HG02970 (cell line): ENCODE results near the gene MAP4K3.

Experiments
- ATAC-seq: cut with Tn5 transposase; IDR thresholded peaks from one replicate; pipeline ENCODE4 v1.9.1; 2021; ENCODE audit warnings: mild to moderate bottlenecking, moderate library complexity, moderate number of reproducible peaks; ENCODE audit not compliant: unreplicated experiment, low FRiP score

MAP4K3 gene

GRCh38 chr2:39447266-39448168 is 10.4 kb upstream of the MAP4K3 start:
- no peak for ATAC-seq

DNA sequence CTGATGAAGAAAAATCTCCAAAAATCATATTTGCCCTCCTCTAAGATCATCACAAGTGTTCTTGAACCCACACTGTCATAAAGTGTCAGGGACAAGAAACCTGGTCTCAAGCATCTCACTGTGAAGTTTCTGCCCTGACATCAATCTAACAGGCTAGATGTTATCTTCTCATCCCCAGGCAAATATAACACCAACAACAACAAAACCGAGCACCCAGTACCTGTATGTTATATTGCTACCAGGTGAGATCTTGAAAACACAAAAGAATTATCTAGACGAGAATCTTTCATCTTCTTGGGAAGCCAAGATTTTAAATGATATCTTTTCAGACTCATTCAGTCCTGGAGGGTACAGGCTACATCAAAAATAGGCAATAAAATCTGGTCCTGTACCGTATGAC is 8.8 kb upstream of the MAP4K3 start:
- no peak for ATAC-seq

DNA sequence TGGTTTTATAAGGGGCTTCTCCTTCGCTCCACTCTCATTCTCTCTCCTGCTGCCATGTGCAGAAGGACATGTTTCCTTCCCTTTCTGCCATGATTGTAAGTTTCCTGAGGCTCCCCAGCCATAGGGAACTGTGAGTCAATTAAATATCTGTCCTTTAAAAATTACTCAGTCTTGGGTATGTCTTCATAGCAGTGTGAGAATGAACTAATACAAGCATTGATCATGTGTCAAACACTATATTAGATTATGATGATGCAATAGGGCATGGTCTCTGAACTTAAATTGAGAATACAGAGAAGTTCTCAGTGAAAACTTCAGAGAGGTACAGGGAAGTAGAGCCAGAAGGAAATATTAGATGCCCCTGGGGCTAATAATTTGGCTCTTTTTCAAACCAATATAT is 5.9 kb upstream of the MAP4K3 start:
- no peak for ATAC-seq

- no peak for ATAC-seq
These were observed 624 bp upstream of the MAP4K3 start for GRCh38 chr2:39437522-39438296.

DNA sequence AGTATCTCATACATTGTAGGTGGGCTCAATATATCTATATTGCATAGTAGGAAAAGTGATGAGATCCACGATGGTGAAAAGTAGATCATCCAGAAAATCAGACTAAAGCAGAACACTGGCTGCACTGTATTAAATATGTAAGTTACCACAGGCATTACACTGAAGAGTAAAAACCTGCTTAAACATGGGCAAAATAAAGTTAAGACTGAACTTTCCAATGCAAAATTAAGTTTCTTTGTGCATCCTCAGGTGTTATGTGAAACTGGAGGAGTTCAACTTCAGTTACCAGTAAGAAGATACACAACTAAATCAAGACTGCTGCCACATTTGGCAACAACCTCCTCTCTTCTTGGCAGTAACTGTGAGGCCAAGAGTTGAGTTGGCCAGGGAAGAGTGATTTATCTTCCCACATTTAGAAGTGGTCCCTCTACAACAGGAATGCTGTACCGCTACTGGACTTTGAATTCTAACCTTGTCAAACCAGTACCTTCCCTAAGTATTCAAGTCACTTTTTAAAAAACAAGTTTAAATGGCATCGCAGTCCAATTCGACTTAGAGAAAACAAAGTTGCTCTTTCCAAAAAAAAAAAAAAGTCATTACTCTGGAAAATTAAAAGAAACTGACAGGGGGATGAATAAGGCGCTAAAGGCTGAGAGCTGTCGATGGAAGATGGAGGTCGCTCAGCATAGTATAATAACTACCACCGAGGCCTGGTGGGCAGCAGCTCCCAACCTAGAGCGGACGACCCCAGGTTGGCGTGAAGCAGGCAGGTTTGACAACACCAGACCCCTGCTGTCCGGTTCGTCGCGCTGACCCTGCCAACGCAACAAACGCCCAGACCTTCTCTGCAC is 1.1 kb downstream of the MAP4K3 start:
- no peak for ATAC-seq

DNA sequence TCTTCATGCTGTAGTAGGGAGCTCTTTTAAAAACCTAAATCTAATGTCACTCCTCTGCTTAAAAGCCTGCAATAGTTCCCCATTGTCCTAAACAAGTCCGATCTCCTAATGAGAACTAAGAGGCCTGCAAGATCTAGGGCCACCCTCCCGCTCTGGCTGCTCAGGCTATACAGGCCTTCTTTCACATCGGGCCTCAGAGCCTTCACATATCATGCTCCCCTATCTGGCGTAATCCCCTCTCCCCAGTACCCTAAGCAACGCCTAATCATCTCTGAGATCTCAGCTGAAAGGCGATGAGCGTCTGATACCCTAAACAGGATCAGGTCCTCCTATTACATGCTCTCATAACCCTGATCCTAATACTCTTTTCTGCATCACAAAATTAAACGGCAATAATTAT is 1.9 kb downstream of the MAP4K3 start:
- no peak for ATAC-seq

GRCh38 chr2:39434233-39434897 is 2.7 kb downstream of the MAP4K3 start:
- no peak for ATAC-seq

DNA sequence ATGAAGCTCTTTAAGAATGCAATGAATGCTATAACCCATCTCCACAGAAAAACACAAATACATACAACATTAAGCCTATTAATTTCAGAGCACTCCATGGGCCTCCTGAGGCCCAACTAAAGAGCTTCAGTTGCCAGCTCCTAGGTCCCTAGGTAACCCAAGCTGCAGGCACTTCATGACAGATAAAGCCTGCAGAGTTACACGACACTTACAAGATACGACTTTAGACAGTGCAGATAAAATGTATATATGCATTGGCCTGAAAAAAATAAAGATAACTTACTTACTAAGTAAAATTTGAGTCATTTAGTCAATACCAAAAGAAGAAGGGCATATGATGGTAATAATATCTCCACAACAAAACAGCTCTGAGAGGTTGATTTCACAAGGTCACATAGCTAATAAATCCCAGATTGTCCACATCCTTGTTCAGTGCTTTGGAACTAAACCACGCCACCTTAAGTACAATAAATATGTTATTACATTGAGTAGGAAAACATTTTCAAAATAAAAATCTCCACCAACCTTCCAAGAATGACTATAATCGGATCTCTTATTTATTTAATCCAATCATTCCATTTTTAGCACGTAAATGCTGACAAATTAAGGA is 3.4 kb downstream of the MAP4K3 start:
- no peak for ATAC-seq

GRCh38 chr2:39432701-39433100 is 4.4 kb downstream of the MAP4K3 start:
- ATAC-seq = no peak

DNA sequence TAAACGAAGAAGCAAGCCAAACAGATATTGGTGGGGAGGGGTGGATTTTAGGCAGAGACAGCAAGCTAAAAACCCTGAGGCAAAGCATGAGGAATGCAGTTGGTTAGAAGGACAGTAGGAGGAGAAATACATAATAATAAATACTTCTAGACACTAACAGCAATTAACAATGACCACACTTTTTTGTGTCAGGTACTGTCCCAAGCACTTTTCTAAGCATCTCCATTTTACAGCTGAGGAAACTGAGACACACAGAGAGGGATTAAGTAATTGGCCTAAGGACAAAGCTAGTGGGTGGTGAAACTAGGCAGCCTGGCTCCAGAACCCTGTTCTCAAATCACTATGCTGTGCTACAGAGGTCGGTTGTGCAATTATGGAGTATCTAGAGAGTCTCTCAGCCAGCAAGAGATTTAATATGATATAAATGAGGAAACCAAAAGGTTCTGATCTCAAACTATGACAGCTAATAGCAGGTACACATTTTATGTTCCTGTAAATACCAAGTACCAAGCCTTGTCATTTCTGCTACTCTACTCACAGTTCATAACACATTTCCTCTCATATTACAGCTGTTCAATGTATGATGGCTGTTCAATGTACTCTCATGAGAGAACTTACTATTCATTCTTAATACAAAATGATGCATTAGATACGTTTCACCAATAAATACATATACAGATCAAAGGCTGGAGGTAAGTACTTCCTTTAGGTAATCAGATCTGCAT is 5.3 kb downstream of the MAP4K3 start:
- ATAC-seq = no peak

DNA sequence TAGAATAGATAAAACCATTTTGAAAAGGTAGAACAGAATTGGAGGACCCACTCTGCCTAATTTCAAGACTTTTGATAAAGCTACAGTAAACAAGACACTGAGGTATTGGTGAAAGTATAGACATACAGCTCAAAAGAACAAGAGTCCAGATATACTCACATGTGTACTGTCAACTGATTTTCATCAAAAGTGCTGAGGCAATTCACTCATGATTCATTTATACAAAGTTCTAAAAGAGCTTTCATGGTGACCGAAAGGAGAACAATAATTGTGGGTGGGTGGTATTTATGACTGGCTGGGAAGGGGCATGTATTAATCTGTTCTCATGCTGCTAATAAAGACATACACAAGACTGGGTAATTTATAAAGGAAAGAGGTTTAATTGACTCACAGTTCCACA is 7.3 kb downstream of the MAP4K3 start:
- no peak for ATAC-seq

GRCh38 chr2:39424951-39425350 is 12.1 kb downstream of the MAP4K3 start:
- ATAC-seq = no peak

- ATAC-seq = no peak
These were observed 14.4 kb downstream of the MAP4K3 start for GRCh38 chr2:39422700-39423099.

GRCh38 chr2:39421354-39421753 is 15.7 kb downstream of the MAP4K3 start:
- no peak for ATAC-seq

DNA sequence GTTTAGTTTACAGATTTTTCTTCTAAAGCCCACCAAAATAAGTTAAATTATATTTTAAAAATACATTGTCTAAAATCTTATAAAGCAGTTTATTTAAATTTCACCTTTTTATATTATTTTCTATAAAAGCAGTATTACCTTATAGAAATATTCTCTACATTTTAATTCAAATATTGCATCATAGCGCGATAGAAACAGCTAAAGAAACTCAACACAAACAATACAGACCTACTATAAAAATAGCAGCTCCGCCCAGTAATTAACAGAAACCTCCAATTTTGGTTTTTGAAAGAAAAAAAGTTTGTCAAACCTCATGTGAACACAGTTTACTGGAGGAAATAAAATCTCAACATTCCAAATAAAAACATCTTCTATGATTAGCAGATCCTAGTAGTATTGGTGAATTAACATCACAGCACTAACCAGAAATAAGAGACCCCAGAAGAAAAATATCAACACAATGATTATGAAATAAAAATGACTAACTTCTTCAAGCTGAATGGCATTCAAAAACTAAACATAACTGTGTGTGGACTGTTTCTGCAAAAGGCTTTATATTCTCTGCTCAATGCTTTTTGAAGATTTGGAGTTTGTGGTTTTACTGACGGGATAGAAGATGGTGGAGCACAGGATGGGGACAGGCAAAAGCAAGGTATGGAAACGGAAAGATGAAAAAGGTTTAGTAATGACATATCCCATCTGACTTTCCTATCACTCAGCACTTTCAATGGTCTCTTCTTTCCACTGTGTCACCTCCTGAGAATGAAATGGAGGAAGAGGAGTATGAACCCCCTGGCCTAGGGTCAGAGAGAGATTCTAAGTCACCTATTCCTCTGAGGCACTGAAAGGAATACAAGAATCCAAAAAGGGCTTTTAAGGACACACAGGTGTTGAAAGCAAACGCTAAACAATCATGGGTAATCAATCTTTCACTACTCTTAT is 17.5 kb downstream of the MAP4K3 start:
- ATAC-seq = no peak

DNA sequence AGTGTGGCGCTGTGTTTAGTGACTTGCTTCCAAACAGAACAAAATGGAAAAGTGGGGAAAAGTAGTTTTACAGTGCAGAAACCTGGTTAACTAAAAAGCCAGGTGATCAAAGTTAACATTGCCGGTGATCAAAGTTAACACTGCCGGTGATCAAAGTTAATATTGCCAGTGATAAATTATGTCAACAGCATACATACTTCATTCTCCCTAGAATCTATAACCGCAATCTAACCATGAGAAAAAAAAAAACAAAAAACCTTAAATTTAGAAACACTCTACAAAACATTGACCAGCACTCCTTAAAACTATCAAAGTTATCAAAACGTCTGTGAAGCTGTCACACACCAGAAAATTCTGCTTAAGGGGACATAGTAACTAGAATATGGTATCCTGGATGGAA is 18.6 kb downstream of the MAP4K3 start:
- ATAC-seq = no peak

- ATAC-seq = no peak
These were observed 20.9 kb downstream of the MAP4K3 start for GRCh38 chr2:39416140-39416539.

DNA sequence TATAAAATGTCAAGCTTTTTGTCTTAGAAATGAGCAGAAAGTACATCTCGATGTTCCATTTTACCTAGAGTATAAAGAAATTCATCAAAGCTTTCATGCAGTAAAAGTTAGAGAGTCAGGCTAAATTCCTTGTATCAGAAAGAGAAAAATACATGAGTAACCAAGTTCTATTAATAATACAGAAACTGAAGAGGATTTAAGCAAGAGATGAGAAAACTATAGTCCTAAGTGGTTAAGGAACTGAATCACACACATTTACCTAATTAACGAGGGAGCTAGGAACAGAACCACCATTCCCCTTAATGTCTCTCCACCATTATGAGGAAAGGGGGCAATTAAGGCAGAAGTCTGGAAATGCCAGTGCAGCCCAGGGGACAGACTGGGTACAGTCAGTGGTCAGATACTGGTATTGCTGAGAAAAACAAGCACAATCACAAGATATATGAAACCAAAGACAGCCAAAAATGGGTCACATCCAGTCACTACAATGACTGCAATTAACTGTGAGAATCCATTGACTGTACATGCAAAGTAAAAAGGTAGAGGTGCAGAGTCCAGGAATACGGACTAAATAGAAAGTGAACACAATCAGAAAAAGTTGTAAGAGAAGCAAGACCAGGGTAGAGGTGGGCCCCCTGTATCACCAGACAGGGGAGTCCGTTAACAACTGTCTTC is 23.9 kb downstream of the MAP4K3 start:
- no peak for ATAC-seq
